A673 (cell line): ENCODE results near the gene RNF13. TPM values are rescaled to one million over a fixed set of nuclear protein-coding genes. Genes with fewer than 3 reads are reported as not detected.

Experiments used
- BruUV-seq: library from RNA; stranded (reverse); fragments of 400-500 nt; replicated peaks from 2 replicates; lab custom pipeline; 2021; lab: Mats Ljungman, UMichigan
- CTCF ChIA-PET: fragments of 300-600 bp; sonication (Branson Sonifier 250); formaldehyde crosslinking; loops from one replicate; lab custom pipeline; 2022; ENCODE audit warnings: antibody characterized with exemption; lab: Charles Lee
- POLR2A ChIA-PET: fragments of 300-600 bp; sonication (Branson Sonifier 250); formaldehyde crosslinking; loops from one replicate; lab custom pipeline; 2022; ENCODE audit warnings: antibody characterized with exemption; ENCODE audit not compliant: low non-redundant PET; lab: Charles Lee
- DNase-seq: peaks from one replicate; pipeline ENCODE4 v3.0.0-alpha.2; 2015; ENCODE audit warnings: low spot score
- H3K27ac ChIP-seq: fragments of 200-600 bp; sonication (generic); 2 replicates; pipeline ENCODE4 v1.5.1; 2016; ENCODE audit warnings: mixed run types, low read depth, mild to moderate bottlenecking, mixed read lengths, antibody characterized with exemption, low read length; ENCODE audit not compliant: poor library complexity, severe bottlenecking
- H3K27me3 ChIP-seq: fragments of 200-600 bp; sonication (generic); replicated peaks from 2 replicates; pipeline ENCODE4 v1.6.1; 2017; ENCODE audit warnings: mixed run types, low read depth, mild to moderate bottlenecking, mixed read lengths, antibody characterized with exemption, low read length; ENCODE audit not compliant: insufficient read depth, poor library complexity
- H3K36me3 ChIP-seq: fragments of 200-600 bp; sonication (generic); 2 replicates; pipeline ENCODE4 v1.6.1; 2016; ENCODE audit warnings: mixed run types, mild to moderate bottlenecking, mixed read lengths, antibody characterized with exemption, low read length; ENCODE audit not compliant: insufficient read depth, poor library complexity, severe bottlenecking
- H3K4me1 ChIP-seq: fragments of 200-600 bp; sonication (generic); 2 replicates; pipeline ENCODE4 v1.6.1; 2017; ENCODE audit warnings: mixed run types, mild to moderate bottlenecking, mixed read lengths, antibody characterized with exemption, low read length; ENCODE audit not compliant: insufficient read depth, poor library complexity, severe bottlenecking
- H3K4me3 ChIP-seq: fragments of 200-600 bp; sonication (generic); 2 replicates; pipeline ENCODE4 v1.5.1; 2016; ENCODE audit warnings: low read depth, mixed run types, mild to moderate bottlenecking, mixed read lengths, low read length; ENCODE audit not compliant: poor library complexity, severe bottlenecking
- H3K9me3 ChIP-seq: fragments of 200-600 bp; sonication (generic); 2 replicates; pipeline ENCODE4 v1.6.1; 2016; ENCODE audit warnings: mixed run types, low read depth, mild to moderate bottlenecking, mixed read lengths, antibody characterized with exemption, low read length; ENCODE audit not compliant: poor library complexity, severe bottlenecking
- CTCF ChIP-seq: fragments of 300-800, 200-600 bp; sonication (generic); conservative IDR thresholded peaks from 2 replicates; pipeline ENCODE4 v1.5.1; 2017; ENCODE audit warnings: low read depth, mild to moderate bottlenecking, antibody characterized with exemption, low read length, moderate library complexity, mixed read lengths
- EZH2 ChIP-seq: fragments of 200-600 bp; sonication (generic); IDR thresholded peaks from 2 replicates; pipeline ENCODE4 v1.6.1; 2017; ENCODE audit warnings: borderline replicate concordance, low read depth, mild to moderate bottlenecking, mixed read lengths, antibody characterized with exemption, low read length; ENCODE audit not compliant: poor library complexity, severe bottlenecking
- intact Hi-C: fragments of 100-400 bp; cut with micrococcal nuclease; formaldehyde crosslinking; loops from one replicate; pipeline ENCODE4 v1.10.0; 2022; ENCODE audit not compliant: unreplicated experiment
- total RNA-seq: library from RNA; stranded (reverse); gene quantifications from 2 replicates; pipeline ENCODE4 v1.2.3, GENCODE V29; 2021

RNF13 gene
- total RNA-seq, 1 experiment from 2014 or later, result 21.7 TPM

GRCh38 chr3:149770246-149770645, 42.8 kb upstream of the RNF13 start:
- no peak overlapping the region for H3K4me3 ChIP-seq
- POLR2A ChIA-PET, result no interaction called here
- CTCF ChIA-PET, result interaction anchor here (0.5 to 0.9 kb wide), 2 partner anchors 22 to 36 kb away, joined by 3 read pairs; partner anchors contain the start of gene ANKUB1
- no TSS peak for BruUV-seq
- H3K27ac ChIP-seq, result no peak overlapping the region
- no peaks in the 10 kb centered on the region for H3K36me3 ChIP-seq
- 0 out of 2 replicates have a peak, but pooled peaks have one; percentile 19 for TF ChIP-seq CTCF
- TF ChIP-seq EZH2, result no peak
- peaks cover 9% of the 10 kb centered on the region for H3K27me3 ChIP-seq
- H3K4me1 ChIP-seq, result no peaks in the 10 kb centered on the region
- intact Hi-C loops, result no loop called here
- no peak for DNase-seq
- H3K9me3 ChIP-seq, result no peaks in the 10 kb centered on the region

GRCh38 chr3:149771652-149772271, 41.3 kb upstream of the RNF13 start:
- ChIA-PET CTCF (interaction anchor here (0.5 to 1.2 kb wide), 7 partner anchors 11 to 258 kb away, joined by 3 to 8 read pairs (median 4); no protein-coding TSS in a partner anchor), POLR2A (interaction anchor here (0.7 kb wide), 3 partner anchors 10 to 892 kb away, joined by 3 read pairs; no protein-coding TSS in a partner anchor)
- no peaks in the 10 kb centered on the region for H3K4me1 ChIP-seq
- no TSS peak for BruUV-seq
- intact Hi-C loops, result loop anchor here (1.0 kb wide), 2 partner anchors 259 to 277 kb away; no protein-coding TSS in a partner anchor
- no peaks in the 10 kb centered on the region for H3K36me3 ChIP-seq
- no peak for TF ChIP-seq EZH2
- peak; percentile 90 for TF ChIP-seq CTCF
- peak; percentile 63 for DNase-seq
- H3K27ac ChIP-seq, result no peak overlapping the region
- no peaks in the 10 kb centered on the region for H3K27me3 ChIP-seq
- H3K9me3 ChIP-seq, result no peaks in the 10 kb centered on the region
- no peak overlapping the region for H3K4me3 ChIP-seq

- POLR2A ChIA-PET, result no interaction called here
- Histone ChIP-seq H3K9me3 (no peaks in the 10 kb centered on the region), H3K27ac (no peak overlapping the region), H3K36me3 (no peaks in the 10 kb centered on the region), H3K4me3 (no peak overlapping the region), H3K4me1 (no peaks in the 10 kb centered on the region), H3K27me3 (no peaks in the 10 kb centered on the region)
- intact Hi-C loops, result no loop called here
- no peak for TF ChIP-seq CTCF
- TF ChIP-seq EZH2, result no peak
- CTCF ChIA-PET, result no interaction called here
- no TSS peak for BruUV-seq
- no peak for DNase-seq
Observed at GRCh38 chr3:149772861-149773260, 40.2 kb upstream of the RNF13 start.
